Nucleus accumbens (tissue), 56 donors: ENCODE measurements around the gene IP6K3.

Experiments
- DNase-seq, 56 donors: peaks; one replicate each; lab custom pipeline; 2025; lab: John Stamatoyannopoulos, UW

The IP6K3 gene

DNA sequence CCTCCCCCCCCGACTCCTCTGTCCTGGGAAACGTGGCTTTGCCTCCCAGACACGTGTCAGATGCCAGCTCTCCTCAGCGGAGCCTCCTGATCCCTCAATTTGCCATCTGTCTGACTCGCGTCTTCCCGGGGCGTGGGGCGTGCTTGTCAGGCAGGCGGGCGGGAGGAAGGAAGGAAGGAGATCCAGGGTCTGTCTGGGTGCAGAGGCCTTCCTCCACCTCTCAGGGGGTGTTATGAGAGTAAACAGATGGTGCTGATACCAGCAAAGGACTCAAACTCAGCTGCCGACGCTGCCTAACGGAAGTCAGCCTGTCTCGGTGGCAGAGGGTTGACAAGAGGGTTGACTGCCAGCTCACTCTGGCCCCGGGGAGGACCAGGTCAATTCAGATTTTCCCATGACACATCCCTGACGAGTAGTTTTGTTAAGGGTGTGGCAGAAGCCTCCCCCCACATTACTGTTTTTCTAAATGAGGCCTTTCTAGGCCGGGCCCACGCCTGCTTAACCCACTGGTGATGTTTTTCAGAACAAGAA is 52.2 kb downstream of the IP6K3 start:
- peak in 17 of 56 donors; percentile 10 to 55 (median 27) for DNase-seq

DNA sequence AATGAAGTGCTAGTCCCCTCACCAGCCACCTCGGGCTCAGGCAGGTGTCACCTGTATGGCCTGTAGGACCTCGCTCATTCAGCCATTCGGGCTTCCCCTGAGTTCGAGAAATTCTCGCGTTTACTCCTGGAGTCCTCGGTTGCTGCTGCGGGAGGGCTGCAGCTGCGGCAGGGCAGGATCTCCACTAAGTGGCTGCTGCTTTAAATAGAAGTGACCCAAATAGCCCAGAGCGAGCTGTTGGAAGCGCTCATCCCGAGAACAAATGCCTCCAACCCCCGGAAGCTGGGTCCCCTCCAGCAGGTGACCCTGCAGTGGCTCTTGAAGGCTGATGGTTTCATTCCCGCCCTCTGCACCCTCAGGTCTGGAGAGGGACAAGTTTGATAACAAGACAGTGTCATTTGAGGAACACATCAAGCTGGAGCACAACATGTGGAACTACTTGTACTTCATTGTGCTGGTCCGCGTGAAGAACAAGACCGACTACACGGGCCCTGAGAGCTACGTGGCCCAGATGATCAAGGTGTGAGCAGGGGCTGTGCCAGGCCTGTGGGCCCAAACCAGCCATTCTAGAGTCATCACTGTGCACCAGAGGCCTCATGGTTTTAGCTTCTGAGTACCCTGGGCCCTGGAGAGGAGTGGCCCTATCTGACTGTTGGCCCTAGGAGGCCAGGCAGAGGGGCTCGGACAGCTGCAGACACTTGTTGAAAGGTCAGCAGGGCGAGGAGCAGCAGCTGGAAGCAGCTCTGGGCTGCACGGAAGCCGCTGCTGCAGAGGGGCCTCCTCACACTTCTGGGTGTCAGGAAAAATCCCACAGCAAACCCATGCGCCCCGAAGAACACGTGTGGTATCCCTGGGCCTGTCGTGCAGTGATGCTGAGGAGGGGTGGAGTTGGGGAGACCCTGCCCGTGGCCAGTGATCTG is 53.3 kb downstream of the IP6K3 start:
- DNase-seq = no peak

DNA sequence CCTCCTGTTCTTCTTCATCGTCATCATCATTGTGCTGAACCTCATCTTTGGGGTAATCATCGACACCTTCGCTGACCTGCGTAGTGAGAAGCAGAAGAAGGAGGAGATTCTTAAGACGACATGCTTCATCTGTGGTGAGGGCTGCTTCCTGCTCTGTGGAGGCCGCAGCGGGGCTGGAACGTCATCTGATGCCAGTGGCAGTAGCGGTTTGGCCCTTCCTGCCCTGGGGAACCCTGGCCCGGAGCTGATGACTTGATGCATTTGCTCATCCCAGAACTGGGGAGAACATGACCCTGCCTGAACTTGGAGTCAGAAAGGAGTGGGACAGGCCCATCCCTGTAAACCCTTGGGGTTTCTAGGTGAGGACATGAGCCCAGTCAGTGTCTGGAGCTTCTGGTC is 53.9 kb downstream of the IP6K3 start:
- DNase-seq = no peak

DNA sequence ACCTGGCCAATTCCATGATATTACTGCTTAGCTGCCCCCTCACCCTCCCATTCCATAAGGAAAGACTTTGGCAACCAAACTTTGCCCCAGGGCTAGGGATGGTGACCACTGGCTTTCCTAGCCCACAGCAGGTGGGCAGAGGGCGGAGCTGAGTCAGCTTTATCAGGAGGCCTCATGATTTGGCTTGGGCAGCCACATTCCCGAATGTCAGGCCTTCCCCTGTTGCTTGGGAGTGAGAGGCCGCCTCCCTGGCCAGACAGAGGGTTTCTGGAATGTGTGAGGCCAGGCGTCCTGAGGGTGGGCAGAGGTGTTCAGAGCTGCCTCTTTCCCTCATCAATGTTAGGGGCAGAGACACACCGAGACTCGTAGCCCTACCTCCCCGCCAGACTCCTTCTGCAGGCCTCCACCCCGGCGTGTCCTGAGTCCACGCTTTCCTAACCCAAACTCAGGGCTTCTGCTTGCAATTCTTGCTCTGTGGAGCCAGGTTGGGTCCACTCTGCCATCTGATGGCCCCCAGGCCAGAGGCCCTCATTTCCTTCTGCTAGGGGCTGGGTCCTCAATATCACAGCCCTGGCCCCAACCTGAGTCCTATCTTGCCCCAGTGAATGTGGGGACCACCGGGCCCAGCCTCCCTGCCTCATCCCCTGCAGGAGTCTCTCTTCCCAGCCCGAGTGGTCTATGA is 54.5 kb downstream of the IP6K3 start:
- no peak for DNase-seq

DNA sequence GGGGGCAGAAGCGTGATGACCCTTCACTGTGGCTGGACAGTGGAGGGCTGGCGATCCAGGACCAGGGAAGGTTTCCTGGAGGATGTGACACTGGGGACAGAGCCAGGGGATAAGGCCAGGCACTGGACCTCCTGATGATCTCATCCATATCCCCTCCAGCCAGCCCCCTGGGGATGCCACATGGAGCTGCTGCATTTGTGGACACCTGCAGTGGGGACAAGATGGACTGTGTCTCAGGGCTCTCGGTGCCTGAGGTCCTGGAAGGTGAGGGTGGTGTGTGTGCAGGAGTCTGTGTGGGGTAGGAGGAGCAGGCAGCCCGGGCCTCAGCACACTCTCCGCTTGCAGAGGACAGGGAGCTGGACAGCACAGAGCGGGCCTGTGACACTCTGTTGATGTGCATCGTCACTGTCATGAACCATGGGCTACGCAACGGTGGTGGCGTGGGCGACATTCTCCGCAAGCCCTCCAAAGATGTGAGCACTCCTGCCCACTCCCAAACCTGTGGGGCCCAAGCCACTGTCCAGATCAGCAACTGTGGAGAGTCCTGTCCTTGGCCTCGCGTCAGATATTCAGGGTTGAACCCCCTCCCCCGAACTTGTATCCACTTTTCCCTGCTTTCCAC is 55.1 kb downstream of the IP6K3 start:
- no peak for DNase-seq

DNA sequence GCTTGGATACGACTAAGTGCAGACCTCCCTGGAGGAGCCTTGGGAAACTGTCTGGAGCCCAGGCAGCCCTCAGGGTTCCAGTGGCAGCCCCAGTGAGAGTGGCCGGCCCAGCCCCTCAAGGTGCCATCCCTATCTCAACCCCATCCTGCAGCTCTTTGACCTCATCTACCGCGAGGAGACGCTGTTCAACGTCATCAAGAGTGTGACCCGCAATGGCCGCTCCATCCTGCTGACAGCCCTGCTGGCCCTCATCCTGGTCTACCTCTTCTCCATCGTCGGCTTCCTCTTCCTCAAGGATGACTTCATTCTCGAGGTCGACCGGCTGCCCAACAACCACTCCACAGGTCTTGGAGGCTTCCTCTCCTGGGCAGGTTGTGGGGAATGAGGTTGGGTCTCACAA is 55.9 kb downstream of the IP6K3 start:
- DNase-seq = no peak

DNA sequence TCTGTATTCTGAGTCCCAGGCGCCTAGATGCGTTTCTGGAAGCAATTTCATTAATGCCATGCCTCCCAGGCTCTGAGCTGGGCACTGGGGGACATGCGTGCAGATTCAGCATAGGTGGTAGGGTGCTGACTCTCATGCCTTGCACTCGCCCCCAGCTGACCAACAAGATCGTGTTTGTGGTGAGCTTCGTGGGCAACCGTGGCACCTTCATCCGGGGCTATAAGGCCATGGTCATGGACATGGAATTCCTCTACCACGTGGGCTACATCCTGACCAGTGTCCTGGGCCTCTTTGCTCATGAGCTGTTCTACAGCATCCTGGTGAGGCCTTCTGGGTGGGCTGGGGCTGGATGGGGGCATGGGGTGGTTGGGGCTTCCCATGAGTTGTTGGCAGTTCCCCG is 56.8 kb downstream of the IP6K3 start:
- no peak for DNase-seq

DNA sequence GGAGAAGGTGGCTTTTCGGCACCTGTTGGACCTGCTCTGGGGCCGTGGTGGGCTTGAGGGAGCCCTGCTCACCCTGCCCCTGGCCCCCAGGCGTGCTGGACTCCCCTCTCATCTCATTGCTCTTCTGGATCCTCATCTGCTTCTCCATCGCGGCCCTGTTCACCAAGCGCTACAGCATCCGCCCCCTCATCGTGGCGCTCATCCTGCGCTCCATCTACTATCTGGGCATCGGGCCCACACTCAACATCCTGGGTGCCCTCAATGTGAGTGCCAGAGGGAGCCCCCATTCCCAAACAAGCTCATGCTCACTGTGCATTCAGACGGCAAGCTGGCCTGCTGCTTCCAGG is 57.6 kb downstream of the IP6K3 start:
- no peak for DNase-seq

DNA sequence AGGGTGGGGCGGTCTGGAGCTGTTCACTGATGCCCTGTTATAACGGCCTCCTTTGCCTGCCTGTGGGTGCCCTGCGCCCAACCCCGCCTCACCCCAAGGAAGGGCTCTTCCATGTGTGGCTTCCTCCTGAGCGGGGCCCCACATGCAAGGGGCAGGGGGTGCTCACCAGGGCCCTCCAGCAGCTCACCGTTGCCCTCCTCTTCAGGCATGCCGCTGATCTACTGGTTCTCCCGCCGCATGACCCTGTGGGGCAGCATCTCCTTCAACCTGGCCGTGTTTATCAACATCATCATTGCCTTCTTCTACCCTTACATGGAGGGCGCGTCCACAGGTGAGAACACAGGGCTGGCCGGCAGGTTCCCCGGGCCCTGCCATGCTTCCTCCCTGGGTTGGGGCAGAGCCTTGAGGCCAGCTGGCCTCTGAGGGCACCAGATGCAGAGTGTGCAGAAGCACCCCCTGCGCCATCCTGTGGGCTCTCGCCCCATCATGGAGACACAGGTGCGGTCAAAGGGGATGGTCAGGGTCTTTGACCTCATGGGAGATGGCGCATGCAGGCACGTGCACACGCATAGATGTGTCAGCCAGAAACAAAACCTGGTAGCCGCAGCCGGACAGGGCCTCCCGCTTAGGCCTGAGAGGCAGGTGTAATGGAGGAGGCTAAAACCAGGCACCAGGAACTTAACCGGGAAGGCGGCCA is 58.1 kb downstream of the IP6K3 start:
- no peak for DNase-seq

DNA sequence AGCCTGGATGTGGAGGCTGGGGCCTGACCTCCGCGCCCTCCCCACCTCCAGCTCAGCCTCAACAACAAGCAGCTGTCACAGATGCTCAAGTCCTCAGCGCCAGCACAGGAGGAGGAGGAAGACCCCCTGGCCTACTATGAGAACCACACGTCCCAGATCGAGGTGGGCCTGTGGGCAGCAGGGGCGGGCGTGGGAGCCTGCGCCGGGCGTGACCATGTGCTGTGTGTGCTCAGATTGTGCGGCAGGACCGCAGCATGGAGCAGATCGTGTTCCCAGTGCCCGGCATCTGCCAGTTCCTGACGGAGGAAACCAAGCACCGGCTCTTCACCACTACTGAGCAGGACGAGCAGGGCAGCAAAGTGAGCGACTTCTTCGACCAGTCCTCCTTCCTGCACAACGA is 58.7 kb downstream of the IP6K3 start:
- no peak for DNase-seq

DNA sequence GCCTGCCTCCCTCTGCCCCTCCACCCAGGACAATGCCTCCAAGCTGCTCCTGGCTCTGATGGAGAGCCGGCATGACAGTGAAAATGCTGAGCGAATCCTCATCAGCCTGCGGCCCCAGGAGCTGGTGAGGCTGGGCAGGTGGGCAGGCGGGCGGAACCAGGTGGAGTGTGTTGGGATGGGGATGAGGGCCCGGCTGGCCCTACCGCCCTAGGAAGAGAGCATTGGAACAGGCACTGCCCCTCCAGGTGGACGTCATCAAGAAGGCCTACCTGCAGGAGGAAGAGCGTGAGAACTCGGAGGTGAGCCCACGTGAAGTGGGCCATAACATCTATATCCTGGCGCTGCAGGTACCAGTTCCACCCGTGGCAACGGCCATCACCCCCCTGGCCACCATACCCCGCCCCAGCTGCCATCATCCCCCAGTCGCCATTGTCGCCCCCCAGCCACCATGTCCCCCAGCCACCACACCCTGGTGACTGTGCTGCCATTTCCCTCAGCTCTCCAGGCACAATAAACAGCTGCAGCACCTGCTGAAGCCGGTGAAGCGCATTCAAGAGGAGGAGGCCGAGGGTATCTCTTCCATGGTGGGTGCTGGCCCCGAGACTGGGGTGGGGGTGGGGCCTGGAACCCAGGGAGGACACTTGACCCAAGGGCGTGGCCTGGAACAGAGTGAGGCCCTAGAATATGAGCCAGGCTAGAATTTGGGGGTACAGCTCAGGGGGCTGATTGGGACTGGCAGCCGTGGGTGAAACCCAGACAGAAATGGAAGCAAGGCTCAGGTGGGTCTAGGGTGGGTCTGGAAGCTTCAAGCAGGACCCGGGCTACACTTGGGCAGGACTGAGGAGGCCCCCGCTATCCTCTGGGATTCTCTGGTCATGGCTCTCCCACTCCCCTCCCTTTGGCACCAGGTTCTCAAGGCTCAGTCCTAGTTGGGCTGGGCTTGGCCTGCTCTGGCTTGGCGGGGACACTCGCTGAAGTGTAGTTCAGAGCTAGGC is 59.4 kb downstream of the IP6K3 start:
- DNase-seq = no peak

DNA sequence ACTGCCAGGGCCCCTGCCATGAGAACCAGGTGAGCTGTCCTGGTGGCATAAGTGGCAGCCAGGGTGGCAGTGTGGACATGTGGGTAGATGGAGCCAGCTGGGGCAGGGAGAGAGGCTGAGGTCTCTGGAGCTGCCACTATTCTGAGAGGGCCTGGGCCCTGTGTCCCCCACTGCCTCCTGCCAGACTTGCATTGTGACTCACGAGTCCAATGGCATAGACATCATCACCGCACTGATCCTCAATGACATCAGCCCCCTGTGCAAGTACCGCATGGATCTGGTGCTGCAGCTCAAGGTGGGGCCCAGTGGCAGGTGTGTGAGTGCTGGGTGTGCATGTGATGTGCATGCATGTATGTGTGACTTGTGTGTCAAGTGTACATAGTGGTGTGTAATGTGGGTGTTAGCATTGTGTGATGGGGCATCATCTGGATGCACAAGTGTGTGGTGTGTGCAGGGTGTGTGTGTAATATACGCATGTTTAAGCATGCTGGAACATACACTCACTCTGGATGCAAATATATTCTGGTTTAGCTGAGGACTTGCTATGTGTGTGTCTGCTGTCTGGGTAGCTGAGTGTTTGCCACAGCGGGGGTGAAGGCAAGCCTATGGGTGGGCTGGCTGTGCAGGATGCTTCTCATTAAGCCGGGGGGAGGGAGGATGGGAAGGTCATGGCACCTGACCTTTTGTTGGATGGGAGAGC is 60.3 kb downstream of the IP6K3 start:
- no peak for DNase-seq

DNA sequence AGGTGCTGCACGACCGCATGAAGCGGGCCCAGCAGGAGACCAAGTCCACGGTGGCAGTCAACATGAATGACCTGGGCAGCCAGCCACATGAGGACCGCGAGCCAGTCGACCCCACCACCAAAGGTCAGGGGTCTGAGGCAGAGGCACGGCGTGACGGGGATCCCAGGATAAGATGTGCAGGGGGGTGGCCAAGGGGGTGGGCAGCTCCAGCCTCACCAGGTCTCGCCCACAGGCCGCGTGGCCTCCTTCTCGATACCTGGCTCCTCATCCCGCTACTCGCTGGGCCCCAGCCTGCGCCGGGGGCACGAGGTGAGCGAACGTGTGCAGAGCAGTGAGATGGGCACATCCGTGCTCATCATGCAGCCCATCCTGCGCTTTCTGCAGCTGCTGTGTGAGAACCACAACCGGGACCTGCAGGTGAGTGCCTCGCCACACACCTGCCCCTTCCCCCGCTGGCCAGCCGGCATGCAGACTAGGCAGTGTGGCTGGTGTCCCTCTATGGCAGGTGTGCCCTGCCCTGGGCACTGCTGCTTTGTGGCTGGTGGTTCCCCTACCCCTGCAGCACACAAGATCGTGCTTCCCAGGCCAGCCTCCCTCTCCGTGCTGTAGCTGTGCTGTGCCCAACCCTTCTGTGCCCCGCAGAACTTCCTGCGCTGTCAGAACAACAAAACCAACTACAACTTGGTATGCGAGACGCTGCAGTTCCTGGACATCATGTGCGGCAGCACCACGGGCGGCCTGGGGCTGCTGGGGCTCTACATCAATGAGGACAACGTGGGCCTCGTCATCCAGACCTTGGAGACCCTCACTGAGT is 61.1 kb downstream of the IP6K3 start:
- DNase-seq = no peak

DNA sequence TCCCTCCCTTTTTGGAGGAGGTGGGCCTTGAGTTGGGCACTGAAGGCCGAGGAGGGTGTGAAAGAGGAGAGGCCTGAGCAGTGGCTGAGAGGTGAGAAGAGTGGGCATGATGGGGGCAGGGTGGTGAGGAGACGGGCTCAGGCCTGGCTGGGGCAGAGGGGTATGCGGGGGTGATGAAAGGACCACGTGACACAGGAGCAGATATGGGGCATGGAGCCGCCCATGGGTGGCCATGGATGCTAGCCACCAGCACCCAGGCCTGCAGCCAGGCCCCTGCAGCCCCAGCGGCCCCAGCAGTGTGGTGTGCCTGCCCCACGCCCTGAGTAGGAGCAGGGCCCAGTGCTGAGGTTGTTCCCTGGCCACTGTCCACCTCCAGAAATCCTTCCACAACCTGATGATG is 61.7 kb downstream of the IP6K3 start:
- no peak for DNase-seq

DNA sequence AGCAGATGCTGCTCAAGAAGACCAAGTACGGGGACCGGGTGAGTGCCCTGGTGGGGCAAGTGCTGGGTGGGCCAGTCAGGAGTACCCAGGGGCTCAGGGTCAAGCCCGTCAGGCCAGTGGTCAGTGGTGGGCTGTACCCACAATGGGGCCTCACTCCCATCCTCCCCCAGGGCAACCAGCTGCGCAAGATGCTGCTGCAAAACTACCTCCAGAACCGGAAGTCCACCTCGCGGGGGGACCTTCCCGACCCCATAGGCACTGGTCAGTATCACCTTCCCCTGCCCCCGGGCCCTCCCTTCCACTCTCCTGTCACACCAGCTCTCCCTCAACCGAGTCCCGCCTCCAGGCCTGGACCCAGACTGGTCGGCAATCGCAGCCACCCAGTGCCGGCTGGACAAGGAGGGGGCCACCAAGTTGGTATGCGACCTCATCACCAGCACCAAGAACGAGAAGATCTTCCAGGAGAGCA is 62.2 kb downstream of the IP6K3 start:
- no peak for DNase-seq

DNA sequence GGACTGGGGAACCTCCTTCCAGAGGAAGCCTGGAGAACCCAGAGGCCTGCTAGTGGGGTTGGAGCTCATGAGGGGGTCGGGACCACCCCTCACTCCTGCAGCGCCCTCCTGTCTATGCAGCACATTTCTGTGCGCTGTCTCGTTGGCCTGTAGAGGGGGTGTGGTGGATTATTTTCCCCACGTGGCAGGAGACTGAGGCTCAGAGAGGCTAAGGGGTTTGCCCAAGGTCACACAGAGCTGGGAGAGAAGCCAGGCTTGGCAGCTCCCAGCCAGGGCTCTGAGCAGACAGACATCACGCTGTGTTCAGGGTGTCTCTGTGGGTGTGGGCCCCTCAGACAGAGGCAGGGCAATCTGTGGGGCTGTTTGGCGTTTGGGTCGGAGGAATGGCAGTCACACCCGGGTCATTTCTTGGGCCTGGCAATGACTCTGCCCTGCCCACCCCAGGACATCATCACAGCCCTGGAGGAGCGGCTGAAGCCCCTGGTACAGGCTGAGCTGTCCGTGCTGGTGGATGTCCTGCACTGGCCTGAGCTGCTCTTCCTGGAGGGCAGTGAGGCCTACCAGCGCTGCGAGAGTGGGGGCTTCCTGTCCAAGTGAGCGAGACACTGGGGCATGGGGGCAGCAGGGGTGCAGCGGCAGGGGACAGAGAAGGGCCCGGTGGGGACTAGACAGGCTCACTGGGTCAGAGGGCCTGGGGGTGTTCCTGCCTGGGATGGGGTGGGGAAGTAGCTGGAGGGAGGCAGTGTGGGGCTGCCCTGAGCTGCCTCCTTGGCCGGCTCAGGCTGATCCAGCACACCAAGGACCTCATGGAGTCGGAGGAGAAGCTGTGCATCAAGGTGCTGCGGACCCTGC is 62.9 kb downstream of the IP6K3 start:
- no peak for DNase-seq

DNA sequence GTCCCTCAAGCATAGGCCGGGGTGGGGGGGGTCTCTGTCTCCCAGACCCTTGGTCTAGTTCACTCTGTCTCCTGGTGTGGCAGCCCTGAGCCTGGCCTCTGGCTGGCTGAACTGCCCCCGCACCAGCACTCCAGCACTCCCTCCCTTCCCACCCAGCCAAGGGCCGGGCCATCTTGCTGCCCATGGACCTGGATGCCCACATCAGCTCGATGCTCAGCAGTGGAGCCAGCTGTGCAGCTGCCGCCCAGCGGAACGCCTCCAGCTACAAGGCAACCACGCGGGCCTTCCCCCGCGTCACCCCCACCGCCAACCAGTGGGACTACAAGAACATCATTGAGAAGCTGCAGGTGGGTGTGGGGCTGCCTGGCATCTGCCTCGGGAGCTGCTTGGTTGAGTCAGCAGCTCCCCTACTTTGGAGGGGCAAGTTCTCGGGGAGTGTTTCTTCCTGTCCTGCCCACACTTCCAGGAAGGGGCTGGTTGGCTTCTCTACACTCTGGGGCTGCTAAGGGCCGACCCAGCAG is 63.6 kb downstream of the IP6K3 start:
- DNase-seq = peak in 53 of 56 donors; percentile 7 to 89 (median 70)
